ENCODE measurements around the gene RHCG. TPM values are rescaled to one million over a fixed set of nuclear protein-coding genes. Genes with fewer than 3 reads are reported as not detected.

The RHCG gene
- total RNA-seq, 2 donors from 2014 or later: not detected

GRCh38 chr15:89514186-89514585 lies 17.8 kb upstream of the RHCG start:
- DNase-seq (ENCODE audit: low spot score in 2 of 2) (no peak), ATAC-seq (no peak)
- H3K36me3 Mint-ChIP-seq: no peaks in the 10 kb centered on the region
- H3K27ac Mint-ChIP-seq: no peak overlapping the region
- H3K9me3 Mint-ChIP-seq: no peaks in the 10 kb centered on the region

DNA sequence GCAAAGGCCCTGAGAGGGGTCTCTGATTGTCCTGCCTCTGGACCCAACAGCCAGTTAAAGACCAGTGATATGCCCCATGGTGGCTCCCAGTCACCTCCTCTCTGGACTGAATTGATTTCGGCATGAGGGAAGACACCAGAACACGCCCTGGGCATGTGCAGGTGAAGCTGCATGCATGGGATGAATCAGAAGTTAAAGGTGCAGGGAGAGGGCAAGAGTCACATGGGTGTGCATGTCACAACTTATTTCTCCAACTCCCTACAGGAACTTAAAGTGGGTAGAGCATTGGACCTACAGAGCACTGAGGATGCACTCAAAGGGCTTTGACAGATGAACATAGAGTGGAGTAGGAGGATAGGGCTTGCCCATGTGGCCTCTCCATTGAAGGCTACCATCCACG lies 16.9 kb upstream of the RHCG start:
- DNase-seq (ENCODE audit: low spot score in 2 of 2): no peak
- no peaks in the 10 kb centered on the region for H3K9me3 Mint-ChIP-seq
- no peak overlapping the region for H3K27ac Mint-ChIP-seq
- no peak for ATAC-seq
- no peaks in the 10 kb centered on the region for H3K36me3 Mint-ChIP-seq

GRCh38 chr15:89512631-89513030 lies 16.2 kb upstream of the RHCG start:
- no peak for ATAC-seq
- no peak for DNase-seq (ENCODE audit: low spot score in 2 of 2)
- H3K9me3 Mint-ChIP-seq: no peaks in the 10 kb centered on the region
- H3K36me3 Mint-ChIP-seq: no peaks in the 10 kb centered on the region
- H3K27ac Mint-ChIP-seq: no peak overlapping the region

DNA sequence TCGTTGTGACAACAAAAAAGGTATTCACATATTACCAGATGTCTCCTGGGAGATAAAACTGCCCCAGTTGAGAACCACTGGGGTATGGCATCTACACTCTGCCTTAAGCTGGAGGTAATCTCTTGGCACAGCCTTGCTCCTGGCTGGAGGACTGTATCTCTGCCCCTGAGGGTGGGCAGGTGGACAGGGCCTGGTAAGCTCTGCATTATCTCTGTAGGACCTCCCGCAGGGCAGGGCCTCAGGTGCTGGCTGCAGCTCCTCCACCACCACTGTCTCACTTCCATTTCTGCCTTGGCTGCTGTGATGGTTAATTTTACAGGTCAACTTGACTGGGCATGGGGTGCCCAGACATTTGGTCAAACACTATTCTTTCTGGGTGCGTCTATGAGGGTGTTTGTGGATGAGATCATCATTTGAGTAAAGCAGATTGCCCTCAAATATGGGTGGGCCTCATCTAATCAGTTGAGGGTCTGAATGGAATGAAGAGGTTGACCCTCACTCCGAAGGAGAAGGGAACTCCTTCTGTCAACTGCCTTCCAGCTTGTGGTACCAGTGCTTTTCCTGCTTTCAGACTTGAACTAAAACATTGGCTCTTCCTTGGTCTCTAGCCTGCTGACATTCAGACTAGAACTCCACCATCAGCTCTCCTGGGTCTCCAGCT lies 9.8 kb upstream of the RHCG start:
- no peak overlapping the region for H3K27ac Mint-ChIP-seq
- H3K9me3 Mint-ChIP-seq: no peaks in the 10 kb centered on the region
- H3K36me3 Mint-ChIP-seq: no peaks in the 10 kb centered on the region
- DNase-seq (ENCODE audit: low spot score in 2 of 2) (no peak), ATAC-seq (peak in 1 of 2 donors; percentile 46)

GRCh38 chr15:89504166-89504565 lies 7.8 kb upstream of the RHCG start:
- no peak for DNase-seq (ENCODE audit: low spot score in 2 of 2)
- Mint-ChIP-seq H3K36me3 (no peaks in the 10 kb centered on the region), H3K27ac (no peak overlapping the region), H3K9me3 (no peaks in the 10 kb centered on the region)
- no peak for ATAC-seq

DNA sequence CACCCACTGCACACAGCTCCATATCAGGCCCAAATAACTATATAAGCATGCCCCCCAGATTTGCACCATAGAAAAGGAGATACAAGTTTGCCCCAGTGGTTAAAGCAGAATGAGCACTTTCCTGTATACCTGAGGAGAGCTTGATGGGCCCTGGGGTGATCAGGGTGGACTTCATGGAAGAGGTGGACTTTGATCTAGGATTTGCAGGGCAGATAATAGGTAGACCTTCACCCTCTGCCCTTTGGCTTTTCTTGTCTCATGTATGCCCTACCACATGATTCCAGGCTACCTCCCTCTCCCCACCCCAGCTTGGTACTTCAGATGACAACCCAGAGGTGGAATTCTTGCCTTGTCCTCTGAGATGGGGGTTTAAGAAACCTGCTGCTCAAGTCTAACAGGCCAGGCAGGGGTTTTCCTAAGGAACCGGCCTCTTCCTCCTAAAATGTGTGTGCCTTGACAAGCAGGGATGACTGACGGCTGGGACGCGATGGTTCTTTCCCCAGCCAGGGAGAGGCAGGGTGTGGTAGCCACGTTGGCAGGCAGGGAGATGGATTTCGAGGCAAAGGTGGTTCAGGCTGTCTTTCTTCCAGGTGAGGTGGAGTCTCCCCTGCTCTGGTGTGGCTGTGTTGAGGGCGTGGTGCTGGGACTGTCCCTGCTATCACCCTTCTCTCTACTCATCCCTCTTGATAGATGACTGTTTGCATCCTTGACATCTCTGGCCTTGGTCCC lies 6.6 kb upstream of the RHCG start:
- H3K36me3 Mint-ChIP-seq: no peaks in the 10 kb centered on the region
- DNase-seq (ENCODE audit: low spot score in 2 of 2): no peak
- H3K9me3 Mint-ChIP-seq: no peaks in the 10 kb centered on the region
- ATAC-seq: no peak
- no peak overlapping the region for H3K27ac Mint-ChIP-seq

DNA sequence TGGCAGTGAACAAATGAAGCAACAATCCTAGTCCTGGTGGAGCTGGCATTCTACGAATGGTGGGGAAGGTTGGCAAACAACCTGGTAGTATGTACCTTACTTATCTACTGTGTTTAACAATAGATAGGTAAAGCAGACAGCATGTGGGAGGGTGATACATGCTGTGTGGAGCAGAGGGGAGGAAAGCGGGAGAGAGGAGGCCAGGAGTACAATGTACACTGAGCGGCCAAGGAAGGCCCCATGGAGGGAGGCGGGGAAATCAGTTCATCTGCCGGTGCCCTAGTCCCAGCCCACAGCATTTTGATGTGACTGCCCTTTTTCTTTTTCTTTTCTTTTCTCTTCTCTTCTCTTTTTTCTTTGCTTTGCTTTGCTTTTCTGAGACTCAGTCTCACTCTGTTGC lies 5.3 kb upstream of the RHCG start:
- H3K27ac Mint-ChIP-seq: no peak overlapping the region
- H3K36me3 Mint-ChIP-seq: no peaks in the 10 kb centered on the region
- DNase-seq (ENCODE audit: low spot score in 2 of 2) (no peak), ATAC-seq (no peak)
- no peaks in the 10 kb centered on the region for H3K9me3 Mint-ChIP-seq

- peak in 1 of 2 donors; percentile 41 for ATAC-seq
- no peak overlapping the region for H3K27ac Mint-ChIP-seq
These were observed 4.3 kb upstream of the RHCG start for GRCh38 chr15:89500397-89501270.

GRCh38 chr15:89499156-89499555 lies 2.8 kb upstream of the RHCG start:
- no peak overlapping the region for H3K27ac Mint-ChIP-seq
- no peaks in the 10 kb centered on the region for H3K9me3 Mint-ChIP-seq
- H3K36me3 Mint-ChIP-seq: no peaks in the 10 kb centered on the region
- DNase-seq (ENCODE audit: low spot score in 2 of 2) (no peak), ATAC-seq (no peak)

More at GRCh38 chr15:89500397-89501270, 4.3 kb upstream of the RHCG start:
- Mint-ChIP-seq H3K9me3 (no peaks in the 10 kb centered on the region), H3K36me3 (no peaks in the 10 kb centered on the region)
- DNase-seq (ENCODE audit: low spot score in 2 of 2): no peak

- no peaks in the 10 kb centered on the region for H3K9me3 Mint-ChIP-seq
- no peak overlapping the region for H3K27ac Mint-ChIP-seq
- no peak for ATAC-seq
These were observed 2.2 kb upstream of the RHCG start for GRCh38 chr15:89498574-89498906.

DNA sequence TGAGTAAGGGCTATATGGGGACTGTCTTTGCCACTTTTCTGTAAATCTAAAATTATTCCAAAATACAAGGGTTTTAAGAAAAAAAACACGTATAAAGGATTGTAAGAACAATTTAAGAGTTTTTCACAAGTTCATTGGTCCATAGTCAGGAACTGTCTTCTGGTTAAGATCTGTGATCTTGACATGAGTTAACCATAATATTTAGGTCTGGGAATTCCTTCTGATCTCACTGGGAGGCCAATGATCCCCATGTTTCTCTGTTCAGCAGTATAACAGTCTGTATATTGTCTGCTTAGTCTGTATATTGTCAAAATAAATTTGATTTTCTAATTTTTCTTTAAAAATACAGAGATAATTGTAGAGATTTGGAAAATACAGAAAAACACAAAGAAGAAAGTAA lies 848 bp upstream of the RHCG start:
- no peak for ATAC-seq
- Mint-ChIP-seq H3K9me3 (no peaks in the 10 kb centered on the region), H3K27ac (no peak overlapping the region), H3K36me3 (no peaks in the 10 kb centered on the region)
- no peak for DNase-seq (ENCODE audit: low spot score in 2 of 2)

More at GRCh38 chr15:89498574-89498906, 2.2 kb upstream of the RHCG start:
- DNase-seq (ENCODE audit: low spot score in 2 of 2): no peak
- no peaks in the 10 kb centered on the region for H3K36me3 Mint-ChIP-seq

DNA sequence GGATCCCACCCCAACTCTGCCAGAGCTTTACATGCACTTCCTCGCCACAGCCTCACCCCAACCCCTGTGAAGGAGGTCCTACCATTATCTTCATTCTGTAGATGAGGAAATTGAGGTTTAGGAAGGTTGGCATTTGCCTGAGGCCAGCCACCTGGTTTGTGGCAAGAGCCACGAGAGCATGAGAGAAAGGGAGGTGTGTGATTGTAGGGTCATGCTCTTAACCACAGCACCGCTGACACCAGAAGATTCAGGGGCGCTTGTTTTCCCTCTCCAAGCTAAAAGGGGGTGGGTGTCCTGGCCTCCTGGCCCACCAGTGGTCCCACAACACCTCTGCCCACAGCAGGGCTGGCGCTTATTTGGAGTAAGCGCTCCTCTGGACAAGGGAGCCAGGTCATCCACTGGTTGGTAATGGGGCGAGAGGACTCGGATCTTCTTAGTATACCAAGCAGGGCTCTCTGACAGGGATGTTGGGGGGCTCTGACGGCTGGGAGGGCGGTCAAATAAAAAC lies 691 bp downstream of the RHCG start:
- Mint-ChIP-seq H3K36me3 (no peaks in the 10 kb centered on the region), H3K27ac (no peak overlapping the region), H3K9me3 (no peaks in the 10 kb centered on the region)
- ATAC-seq (no peak), DNase-seq (ENCODE audit: low spot score in 2 of 2) (no peak)

DNA sequence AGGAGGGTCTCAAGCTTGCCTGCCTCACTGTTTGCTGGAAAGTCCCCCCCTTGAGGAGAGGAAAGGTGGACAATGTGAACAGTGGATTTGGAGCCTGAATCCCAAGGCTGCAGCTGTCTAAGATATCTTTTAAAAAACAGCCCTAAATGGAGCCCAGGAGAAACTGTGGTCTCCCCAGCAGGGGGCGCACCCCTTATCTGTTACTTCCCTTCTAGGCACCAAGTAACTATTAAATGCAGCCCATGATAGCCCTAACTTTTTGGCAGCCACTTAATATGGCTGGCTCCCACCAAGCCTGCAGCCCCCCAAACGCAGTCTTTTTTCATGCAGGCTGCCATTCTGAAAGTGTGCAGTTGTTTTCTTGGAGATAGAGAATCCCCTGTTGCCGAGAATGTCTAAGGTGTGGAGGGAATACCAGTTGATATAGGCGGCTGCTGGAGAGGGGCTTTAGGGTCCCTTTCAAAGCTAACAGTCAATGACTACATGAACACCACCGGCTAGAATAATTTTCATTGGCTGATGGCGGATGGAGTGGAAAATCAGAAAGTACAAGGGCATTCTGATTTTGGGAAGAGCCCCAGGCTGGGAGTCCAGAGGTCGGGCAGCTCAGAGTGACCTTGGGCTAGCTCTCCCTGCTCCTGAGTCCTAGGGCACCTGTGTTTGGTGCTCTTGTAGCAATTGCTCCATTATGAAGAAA lies 1.3 kb downstream of the RHCG start:
- Mint-ChIP-seq H3K9me3 (no peaks in the 10 kb centered on the region), H3K27ac (no peak overlapping the region)
- peak; percentile 47 for ATAC-seq

DNA sequence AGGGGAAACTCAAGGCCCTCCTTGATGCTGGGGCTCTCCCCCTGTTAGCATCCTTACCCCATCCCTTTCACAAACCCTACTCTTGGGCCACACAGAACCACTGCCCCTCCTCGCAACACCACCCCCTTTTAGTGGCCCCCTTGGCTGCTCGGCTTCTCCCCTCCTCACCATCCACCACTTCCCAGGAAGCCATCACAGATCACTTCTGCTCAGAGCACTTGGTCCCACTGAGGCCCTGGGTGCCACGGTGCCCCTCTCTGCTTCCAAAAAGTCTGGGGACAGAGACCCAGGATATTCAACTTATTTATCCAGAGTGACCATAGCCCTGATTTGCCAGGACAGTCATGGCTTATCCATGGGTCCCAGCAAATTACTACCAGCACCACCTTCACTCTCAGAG lies 2.4 kb downstream of the RHCG start:
- H3K36me3 Mint-ChIP-seq: no peaks in the 10 kb centered on the region
- no peak for DNase-seq (ENCODE audit: low spot score in 2 of 2)
- no peak overlapping the region for H3K27ac Mint-ChIP-seq
- no peak for ATAC-seq
- H3K9me3 Mint-ChIP-seq: no peaks in the 10 kb centered on the region

More for the DNA sequence above, 1.3 kb downstream of the RHCG start:
- peak in 1 of 2 donors; percentile 60 for DNase-seq (ENCODE audit: low spot score in 2 of 2)
- H3K36me3 Mint-ChIP-seq: no peaks in the 10 kb centered on the region

- Mint-ChIP-seq H3K36me3 (no peaks in the 10 kb centered on the region), H3K9me3 (no peaks in the 10 kb centered on the region), H3K27ac (no peak overlapping the region)
- DNase-seq (ENCODE audit: low spot score in 2 of 2) (peak in 1 of 2 donors; percentile 33), ATAC-seq (no peak)
These were observed 3.3 kb downstream of the RHCG start for GRCh38 chr15:89492934-89493631.

- no peaks in the 10 kb centered on the region for H3K36me3 Mint-ChIP-seq
- no peaks in the 10 kb centered on the region for H3K9me3 Mint-ChIP-seq
- ATAC-seq (no peak), DNase-seq (ENCODE audit: low spot score in 2 of 2) (peak; percentile 28)
- H3K27ac Mint-ChIP-seq: no peak overlapping the region
These were observed 4.2 kb downstream of the RHCG start for GRCh38 chr15:89492111-89492641.

All from activated naive CD4-positive, alpha-beta T cell treated with anti-CD3 and anti-CD28 coated beads, Interleukin-2, amount 50 U/mL, for 72 hours (primary cell).